Activated CD4-positive, alpha-beta T cell treated with anti-CD3 and anti-CD28 coated beads, Interleukin-2, amount 50 U/mL, for 1 hour (primary cell): ENCODE measurements around the gene TJP1.
"Not testable (repeated sequence)": the region's sequence is repeated elsewhere in the genome, so short reads cannot be mapped to it uniquely, and the experiment has no call there.

Source experiments
- DNase-seq: peaks from one replicate; pipeline ENCODE4 v3.0.0-alpha.2; 2020

The TJP1 gene

DNA sequence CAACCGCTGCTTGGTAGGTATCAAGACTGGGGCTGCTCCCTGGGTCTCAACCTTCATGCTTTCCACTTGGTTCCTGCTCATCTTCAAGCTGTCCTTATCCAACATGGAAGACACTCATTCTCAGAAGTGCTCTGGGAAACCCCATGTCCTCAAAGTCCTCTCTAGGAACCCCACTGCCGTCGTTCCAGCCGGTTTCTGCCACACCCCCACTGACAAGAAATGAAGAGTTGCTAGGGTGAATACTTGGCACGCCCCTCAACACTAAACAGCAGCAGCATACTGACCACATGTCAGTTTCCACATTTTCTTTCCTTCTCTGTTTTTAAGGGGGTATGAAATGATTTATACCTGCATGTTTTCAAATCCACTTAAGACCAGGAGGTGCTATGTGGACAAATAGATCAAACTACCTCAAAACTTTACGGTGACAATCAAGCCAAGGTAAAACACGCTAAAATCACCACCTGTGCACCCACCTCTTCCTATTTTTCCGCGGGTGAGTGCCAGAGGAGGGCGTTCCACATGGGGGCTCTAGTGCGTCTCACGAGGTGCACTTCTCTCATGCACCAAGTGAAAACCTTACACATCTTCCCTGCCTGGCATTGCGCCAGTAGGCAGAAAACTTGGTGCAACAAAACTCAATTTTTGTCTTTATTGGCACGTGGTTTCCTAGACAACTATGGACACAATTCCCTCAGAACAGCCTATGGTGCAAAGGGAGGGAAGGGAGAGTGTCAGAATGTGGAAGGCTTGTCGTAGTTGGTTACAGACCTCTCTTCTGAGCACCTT, 125.1 kb downstream of the TJP1 start:
- DNase-seq, result no peak

- not testable (repeated sequence) for DNase-seq
Measured at GRCh38 chr15:29696506-29696905, 125.8 kb downstream of the TJP1 start.

DNA sequence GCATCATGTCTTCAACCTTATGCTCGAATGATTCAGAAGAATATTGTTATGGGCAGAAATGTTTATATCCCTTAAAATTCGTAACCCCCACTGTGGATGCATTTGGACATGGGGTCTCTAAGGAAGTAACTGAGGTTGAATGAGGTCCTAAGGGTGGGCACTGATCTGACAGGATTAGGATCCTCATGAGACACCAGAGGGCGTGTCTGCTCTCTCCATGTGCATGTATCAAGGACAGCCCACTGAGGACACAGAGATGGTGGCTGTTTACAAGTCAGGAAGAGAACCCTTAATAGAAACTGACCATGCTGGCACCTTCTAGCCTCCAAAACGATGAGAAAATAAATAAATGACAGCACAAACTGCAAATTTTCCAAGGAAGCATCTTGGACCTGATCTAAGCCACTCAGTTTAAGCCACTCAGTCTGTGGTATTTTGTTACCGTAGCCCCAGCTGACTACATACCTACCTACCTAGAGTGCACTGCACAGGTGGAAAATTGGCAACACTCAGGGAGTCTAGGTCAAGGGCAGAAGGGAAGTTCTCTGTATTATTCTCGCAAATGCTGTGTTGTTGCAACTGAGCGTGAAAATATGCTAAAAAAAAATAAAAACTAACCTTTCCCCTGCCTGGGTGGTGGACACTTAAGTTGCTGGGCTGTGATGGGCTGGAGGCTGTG, 126.6 kb downstream of the TJP1 start:
- no peak for DNase-seq

- DNase-seq, result no peak
Measured at GRCh38 chr15:29693225-29693624, 129.0 kb downstream of the TJP1 start.

- DNase-seq, result no peak
Measured at GRCh38 chr15:29692527-29692926, 129.7 kb downstream of the TJP1 start.

DNA sequence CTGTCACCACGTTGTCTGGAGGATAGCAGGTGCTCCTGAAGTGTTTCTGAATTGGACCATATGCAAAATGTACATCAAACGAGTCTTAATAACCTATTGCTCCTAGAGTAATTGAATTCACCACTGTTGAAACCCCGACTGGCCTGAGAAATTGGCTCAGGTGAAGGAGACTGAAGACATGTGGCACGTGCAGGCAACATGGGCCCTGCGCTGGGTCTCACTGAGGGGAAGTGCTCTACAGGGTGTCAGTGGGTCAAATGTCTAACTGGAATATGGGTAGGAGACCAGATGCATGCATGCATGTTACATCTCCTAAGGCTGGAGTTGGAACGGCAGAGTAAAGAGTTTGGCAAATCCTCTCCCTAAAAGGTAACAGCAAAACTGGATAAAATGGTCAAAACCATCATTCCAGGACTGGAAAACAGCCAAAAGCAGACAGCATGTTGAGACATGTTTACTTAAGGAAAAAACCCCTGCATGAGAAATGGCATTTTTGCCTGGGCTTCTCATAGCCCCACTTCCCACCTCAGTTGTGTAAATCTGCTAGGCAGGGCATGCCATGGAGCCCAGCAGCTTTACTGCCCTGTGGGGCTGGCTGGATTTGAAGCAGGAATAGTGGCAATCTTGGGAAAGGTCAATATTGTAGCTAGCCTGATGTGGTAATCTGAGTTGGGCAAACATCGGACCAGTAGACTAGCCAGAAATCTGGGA, 131.3 kb downstream of the TJP1 start:
- no peak for DNase-seq

GRCh38 chr15:29689287-29689986, 132.8 kb downstream of the TJP1 start:
- no peak for DNase-seq

DNA sequence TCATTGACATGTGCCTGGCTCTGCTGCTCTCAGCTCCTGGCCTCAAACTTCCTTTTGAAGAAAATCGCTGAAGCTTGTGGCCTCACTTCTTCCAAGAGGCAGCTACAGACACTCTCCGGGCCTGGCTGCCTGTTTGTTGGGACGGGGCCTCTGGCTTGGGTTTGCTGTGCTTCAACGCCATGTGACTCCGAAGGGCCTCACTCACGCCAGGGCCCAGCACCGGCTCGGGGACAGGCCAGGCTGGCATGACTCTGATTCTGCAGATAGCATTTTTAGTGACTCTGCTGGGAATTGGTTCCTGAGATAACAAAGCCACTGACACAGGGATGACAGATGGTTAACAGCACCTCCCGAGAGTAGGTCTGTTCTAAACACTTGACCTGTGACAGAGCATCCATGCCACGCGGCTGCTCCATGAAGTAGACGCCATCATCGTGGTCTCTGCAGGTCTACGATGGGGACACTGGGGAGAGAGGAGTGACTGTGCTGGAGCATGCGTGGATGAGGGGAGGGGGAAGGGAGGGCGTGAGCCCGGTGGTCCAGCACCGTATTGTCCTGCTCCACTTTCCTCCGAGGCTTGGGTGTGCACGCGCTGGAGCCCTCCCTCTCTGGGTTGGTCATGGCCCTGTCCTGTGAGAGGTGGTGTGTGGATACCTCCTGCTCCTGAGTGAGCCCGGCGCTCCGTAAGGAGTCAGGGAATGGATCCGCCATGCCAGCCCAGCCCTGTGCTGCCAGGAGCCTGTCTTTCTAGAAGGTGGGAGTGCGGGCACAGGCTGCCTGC, 133.6 kb downstream of the TJP1 start:
- no peak for DNase-seq

- DNase-seq, result no peak
Measured at GRCh38 chr15:29687939-29688505, 134.2 kb downstream of the TJP1 start.

DNA sequence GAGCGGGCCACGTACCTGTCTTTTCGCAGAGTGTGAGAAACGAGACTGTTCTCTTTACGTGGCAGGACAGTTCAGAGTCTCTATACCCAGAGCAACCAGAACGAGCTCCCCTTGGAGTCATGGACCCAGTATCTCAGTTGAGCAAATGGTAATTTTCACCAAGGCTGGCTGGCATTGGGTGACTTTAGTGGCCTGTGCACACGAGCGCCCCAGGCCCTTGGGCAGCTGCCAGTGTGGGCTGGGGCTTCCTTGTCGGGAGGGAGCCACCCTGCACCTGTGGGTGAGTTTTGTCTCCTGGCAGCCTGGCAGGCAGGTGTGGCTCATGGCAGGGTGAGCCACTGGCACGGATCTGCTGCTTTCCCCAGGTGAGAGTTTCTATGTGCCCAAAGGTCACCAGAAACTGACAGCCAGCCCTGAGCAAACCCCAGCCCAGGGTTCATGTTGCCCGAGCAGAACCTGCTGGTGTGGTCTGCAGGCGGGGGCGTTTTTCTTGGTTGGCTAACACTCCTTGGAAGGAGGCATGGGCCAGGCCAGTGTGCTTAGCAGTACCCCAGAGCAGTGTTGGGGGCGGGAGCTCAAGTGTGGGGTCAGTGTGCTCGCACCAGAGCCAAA, 135.0 kb downstream of the TJP1 start:
- DNase-seq, result no peak

DNA sequence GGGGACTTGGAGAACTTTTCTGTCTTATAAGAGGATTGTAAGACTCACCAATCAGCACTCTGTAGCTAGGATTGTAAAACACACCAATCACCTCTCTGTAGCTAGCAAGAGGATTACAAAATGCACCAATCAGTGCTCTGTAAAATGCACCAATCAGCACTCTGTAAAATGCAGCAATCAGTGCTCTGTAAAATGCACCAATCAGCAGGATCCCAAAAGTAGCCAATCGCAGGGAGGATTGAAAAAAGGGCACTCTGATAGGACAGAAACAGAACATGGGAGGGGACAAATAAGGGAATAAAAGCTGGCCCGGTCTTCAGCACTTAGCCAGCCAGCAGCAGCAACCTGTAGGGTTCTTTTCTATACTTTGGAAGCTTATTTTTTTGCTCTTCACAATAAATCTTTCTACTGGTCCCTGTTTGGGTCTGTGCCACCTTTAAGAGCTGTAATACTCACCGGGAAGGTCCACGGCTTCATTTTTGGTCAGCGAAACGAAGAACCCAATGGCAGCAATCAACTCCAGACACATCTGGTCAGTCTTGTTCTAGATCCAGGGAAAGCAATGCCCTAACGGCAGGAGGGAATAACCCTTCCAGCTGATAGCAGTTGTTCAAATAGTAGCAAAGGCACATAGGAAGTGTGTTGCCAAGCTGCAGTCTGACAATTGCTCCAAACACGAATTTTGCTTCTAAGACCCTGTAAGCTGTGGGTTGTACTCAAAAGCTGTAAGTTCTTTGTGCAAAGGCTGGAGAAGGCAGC, 135.6 kb downstream of the TJP1 start:
- no peak for DNase-seq

DNA sequence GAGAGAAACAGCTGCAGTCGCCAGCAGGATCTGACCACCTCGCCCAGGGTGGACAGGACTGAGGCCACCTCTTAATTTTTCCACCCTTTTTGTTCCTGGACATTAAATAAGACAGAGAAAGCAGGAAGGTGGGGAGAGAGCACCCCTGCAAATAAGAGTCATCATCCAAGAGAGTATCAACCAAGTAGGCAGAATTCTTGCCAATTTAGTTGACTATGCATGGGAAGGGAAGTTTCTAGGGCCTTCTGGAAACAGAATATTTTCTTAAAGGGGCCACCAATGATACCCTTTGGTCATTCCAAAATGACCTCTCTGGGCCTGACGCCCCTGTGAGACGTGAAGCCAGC, 136.2 kb downstream of the TJP1 start:
- no peak for DNase-seq

GRCh38 chr15:29685156-29686078, 136.9 kb downstream of the TJP1 start:
- no peak for DNase-seq

GRCh38 chr15:29682781-29683180, 139.5 kb downstream of the TJP1 start:
- no peak for DNase-seq

GRCh38 chr15:29682361-29682760, 139.9 kb downstream of the TJP1 start:
- DNase-seq, result no peak

DNA sequence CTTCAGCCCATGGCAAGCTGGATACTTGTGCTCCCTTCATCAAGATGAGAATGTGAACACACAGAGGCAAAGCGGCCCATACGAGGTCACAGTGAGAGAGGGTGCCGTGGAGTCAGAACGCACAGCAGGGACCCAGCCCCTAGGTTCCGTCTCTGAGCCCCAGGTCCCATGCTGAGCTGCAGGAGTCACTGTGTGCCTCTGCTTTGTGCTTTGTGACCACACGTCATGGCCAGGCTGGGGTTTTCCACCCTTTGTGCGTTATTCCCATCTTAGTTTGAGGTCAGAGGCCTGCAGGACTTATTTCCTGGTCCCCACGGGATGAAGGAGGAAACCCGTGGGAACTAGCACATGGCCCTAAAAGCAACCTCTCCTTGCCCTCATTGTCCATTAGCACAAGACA, 140.3 kb downstream of the TJP1 start:
- DNase-seq, result no peak

- no peak for DNase-seq
Measured at GRCh38 chr15:29681166-29681845, 141.0 kb downstream of the TJP1 start.

DNA sequence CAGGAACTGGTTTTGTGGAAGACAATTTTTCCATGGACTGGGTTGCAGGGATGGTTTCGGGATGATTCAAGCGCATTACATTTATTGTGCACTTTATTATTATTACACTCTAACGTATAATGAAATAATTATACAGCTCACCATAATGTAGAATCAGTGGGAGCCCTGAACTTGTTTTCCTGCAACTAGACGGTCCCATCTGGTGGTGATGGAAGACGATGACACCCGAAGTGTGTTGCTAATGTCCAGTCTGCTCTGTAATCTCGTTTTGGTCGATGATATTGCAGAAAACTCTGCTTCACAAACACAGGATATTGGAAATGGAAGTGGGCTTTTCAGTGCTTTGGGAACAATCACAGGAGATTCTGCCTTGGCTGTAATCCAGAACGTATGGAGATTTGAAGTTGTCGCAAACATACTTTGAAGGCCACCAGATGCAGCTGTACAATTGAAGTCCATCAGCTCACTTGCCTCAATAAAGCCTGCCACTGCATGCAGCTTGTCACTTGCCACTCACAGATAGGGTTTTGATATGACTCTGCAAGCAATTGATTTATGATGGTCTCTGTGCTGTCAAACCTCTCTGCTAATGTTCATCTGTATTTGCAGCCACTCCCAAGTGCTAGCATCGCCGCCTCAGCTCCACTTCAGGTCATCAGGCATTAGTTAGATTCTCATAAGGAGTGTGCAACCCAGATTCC, 141.7 kb downstream of the TJP1 start:
- DNase-seq, result no peak
